SK-N-SH (cell line): ENCODE data around the gene PSME1.

Source experiments
- CTCF ChIP-seq: fragments of 200-600 bp; sonication (generic); IDR thresholded peaks from 2 replicates; pipeline ENCODE4 v1.6.1; 2017; ENCODE audit warnings: antibody characterized with exemption, mild to moderate bottlenecking, moderate library complexity
- EP300 ChIP-seq, 2 experiments: IDR thresholded peaks; 2 replicates each; pipeline versions ENCODE4 v1.4.0 to v1.6.1; 2012; ENCODE audit warnings: borderline replicate concordance in 1 of 2, low read depth in 1 of 2, low read length in 1 of 2
- EZH2phosphoT487 ChIP-seq: fragments of 200-600 bp; sonication (generic); IDR thresholded peaks from 2 replicates; pipeline ENCODE4 v1.6.1; 2017; ENCODE audit warnings: low read depth, mixed run types, mild to moderate bottlenecking, antibody characterized with exemption, moderate library complexity, borderline replicate concordance
- MEF2A ChIP-seq: IDR thresholded peaks from 2 replicates; pipeline ENCODE4 v1.4.0; 2012; ENCODE audit warnings: low read depth, borderline replicate concordance
- MXI1 ChIP-seq: IDR thresholded peaks from 2 replicates; pipeline ENCODE4 v1.6.1; 2012; ENCODE audit warnings: mild to moderate bottlenecking, low read depth, low read length, improper control_type of control experiment
- POLR2AphosphoS5 ChIP-seq: IDR thresholded peaks from 2 replicates; pipeline ENCODE4 v1.6.1; 2012; ENCODE audit warnings: low read depth, low read length
- RAD21 ChIP-seq: IDR thresholded peaks from 2 replicates; pipeline ENCODE4 v1.6.1; 2012; ENCODE audit warnings: mild to moderate bottlenecking, low read length
- RCOR1 ChIP-seq: fragments of 150-350 bp; IDR thresholded peaks from 2 replicates; pipeline ENCODE4 v1.6.1; 2017; ENCODE audit warnings: antibody characterized with exemption, low read length
- RFX5 ChIP-seq: IDR thresholded peaks from 2 replicates; pipeline ENCODE4 v1.6.1; 2012; ENCODE audit warnings: mild to moderate bottlenecking, improper control_type of control experiment, low read length
- TAF1 ChIP-seq: IDR thresholded peaks from 2 replicates; pipeline ENCODE4 v1.6.1; 2012; ENCODE audit warnings: low read depth, mild to moderate bottlenecking, low read length, moderate library complexity, borderline replicate concordance
- YY1 ChIP-seq: IDR thresholded peaks from 2 replicates; pipeline ENCODE4 v1.4.0; 2012; ENCODE audit warnings: low read depth, mild to moderate bottlenecking
- TF ChIP-seq, protein P1 (sequence below): IDR thresholded peaks from 2 replicates; pipeline ENCODE4 v1.6.1; 2012; ENCODE audit warnings: mild to moderate bottlenecking, low read depth, low read length, moderate library complexity

GRCh38 chr14:24110523-24110922, 25.5 kb upstream of the PSME1 start:
- TF ChIP-seq POLR2AphosphoS5 (no peak), CTCF (no peak), RFX5 (no peak), YY1 (no peak), TAF1 (no peak), MXI1 (no peak), RAD21 (no peak), RCOR1 (no peak), EP300 (IDR thresholded peaks at IDR 0.05; ENCODE audit: borderline replicate concordance in 1 of 2, low read depth in 1 of 2, low read length in 1 of 2) (no peak), MEF2A (no peak), EZH2phosphoT487 (no peak)
- TF ChIP-seq, protein P1, sequence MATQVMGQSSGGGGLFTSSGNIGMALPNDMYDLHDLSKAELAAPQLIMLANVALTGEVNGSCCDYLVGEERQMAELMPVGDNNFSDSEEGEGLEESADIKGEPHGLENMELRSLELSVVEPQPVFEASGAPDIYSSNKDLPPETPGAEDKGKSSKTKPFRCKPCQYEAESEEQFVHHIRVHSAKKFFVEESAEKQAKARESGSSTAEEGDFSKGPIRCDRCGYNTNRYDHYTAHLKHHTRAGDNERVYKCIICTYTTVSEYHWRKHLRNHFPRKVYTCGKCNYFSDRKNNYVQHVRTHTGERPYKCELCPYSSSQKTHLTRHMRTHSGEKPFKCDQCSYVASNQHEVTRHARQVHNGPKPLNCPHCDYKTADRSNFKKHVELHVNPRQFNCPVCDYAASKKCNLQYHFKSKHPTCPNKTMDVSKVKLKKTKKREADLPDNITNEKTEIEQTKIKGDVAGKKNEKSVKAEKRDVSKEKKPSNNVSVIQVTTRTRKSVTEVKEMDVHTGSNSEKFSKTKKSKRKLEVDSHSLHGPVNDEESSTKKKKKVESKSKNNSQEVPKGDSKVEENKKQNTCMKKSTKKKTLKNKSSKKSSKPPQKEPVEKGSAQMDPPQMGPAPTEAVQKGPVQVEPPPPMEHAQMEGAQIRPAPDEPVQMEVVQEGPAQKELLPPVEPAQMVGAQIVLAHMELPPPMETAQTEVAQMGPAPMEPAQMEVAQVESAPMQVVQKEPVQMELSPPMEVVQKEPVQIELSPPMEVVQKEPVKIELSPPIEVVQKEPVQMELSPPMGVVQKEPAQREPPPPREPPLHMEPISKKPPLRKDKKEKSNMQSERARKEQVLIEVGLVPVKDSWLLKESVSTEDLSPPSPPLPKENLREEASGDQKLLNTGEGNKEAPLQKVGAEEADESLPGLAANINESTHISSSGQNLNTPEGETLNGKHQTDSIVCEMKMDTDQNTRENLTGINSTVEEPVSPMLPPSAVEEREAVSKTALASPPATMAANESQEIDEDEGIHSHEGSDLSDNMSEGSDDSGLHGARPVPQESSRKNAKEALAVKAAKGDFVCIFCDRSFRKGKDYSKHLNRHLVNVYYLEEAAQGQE = no peak
